MCF 10A (cell line): ENCODE data around the gene ACSBG1. TPM values are rescaled to one million over a fixed set of nuclear protein-coding genes. Genes with fewer than 3 reads are reported as not detected.
A peak's percentile ranks its signal among the peaks of the same experiment; 100 is the strongest.

Source experiments
- BruUV-seq: library from RNA; stranded (reverse); fragments of 400-500 nt; replicated peaks from 2 replicates; lab custom pipeline; 2021; lab: Mats Ljungman, UMichigan
- CTCF ChIA-PET: fragments of 300-600 bp; sonication (Branson Sonifier 250); formaldehyde crosslinking; extraction: SDS; loops from one replicate; lab custom pipeline; 2021; ENCODE audit warnings: antibody characterized with exemption, inconsistent platforms; lab: Yijun Ruan, JAX
- POLR2A ChIA-PET: fragments of 300-600, 350-650 bp; sonication (Branson Sonifier 250); formaldehyde crosslinking; extraction: SDS; loops from one replicate; lab custom pipeline; 2020; ENCODE audit warnings: antibody characterized with exemption, inconsistent platforms; lab: Yijun Ruan, JAX
- DNase-seq: peaks from one replicate; pipeline ENCODE4 v3.0.0-alpha.2; 2018; ENCODE audit not compliant: unreplicated experiment
- H3K27ac Mint-ChIP-seq: one replicate; pipeline ENCODE4 v1.8.0; 2022; ENCODE audit warnings: mild to moderate bottlenecking, low read depth, mixed read lengths; ENCODE audit not compliant: unreplicated experiment
- H3K27me3 Mint-ChIP-seq: one replicate; pipeline ENCODE4 v1.8.0; 2022; ENCODE audit warnings: mixed read lengths; ENCODE audit not compliant: insufficient read depth, unreplicated experiment
- H3K36me3 Mint-ChIP-seq: one replicate; pipeline ENCODE4 v1.8.0; 2022; ENCODE audit warnings: mild to moderate bottlenecking, moderate library complexity, mixed read lengths; ENCODE audit not compliant: insufficient read depth, unreplicated experiment
- H3K4me1 Mint-ChIP-seq: one replicate; pipeline ENCODE4 v1.8.0; 2022; ENCODE audit warnings: mixed read lengths; ENCODE audit not compliant: insufficient read depth, unreplicated experiment
- H3K4me3 Mint-ChIP-seq: one replicate; pipeline ENCODE4 v1.8.0; 2022; ENCODE audit warnings: mild to moderate bottlenecking, moderate library complexity, mixed read lengths; ENCODE audit not compliant: unreplicated experiment
- H3K9me3 Mint-ChIP-seq: one replicate; pipeline ENCODE4 v1.8.0; 2022; ENCODE audit warnings: mixed read lengths; ENCODE audit not compliant: unreplicated experiment
- CTCF ChIP-seq: fragments of 200-600 bp; IDR thresholded peaks from one replicate; pipeline ENCODE4 v1.8.0; 2022; ENCODE audit warnings: antibody characterized with exemption, mild to moderate bottlenecking; ENCODE audit not compliant: unreplicated experiment
- intact Hi-C: fragments of 100-400 bp; cut with micrococcal nuclease; formaldehyde crosslinking; loops from 2 replicates; pipeline ENCODE4 v1.14.1; 2022
- total RNA-seq: library from RNA; stranded (reverse); gene quantifications from 2 replicates; pipeline ENCODE4 v1.2.3, GENCODE V29; 2022

Gene ACSBG1
- total RNA-seq, 1 experiment from 2014 or later = not detected

- Mint-ChIP-seq H3K27me3 (no peaks in the 10 kb centered on the region), H3K36me3 (no peaks in the 10 kb centered on the region), H3K9me3 (no peaks in the 10 kb centered on the region), H3K4me1 (peaks cover 5% of the 10 kb centered on the region), H3K4me3 (no peak overlapping the region), H3K27ac (no peak overlapping the region)
- intact Hi-C loops = loop anchor here (5.0 kb wide), 3 partner anchors 110 to 340 kb away; partner anchors contain the start of gene CIB2
- BruUV-seq = no TSS peak
- peak; percentile 14 for TF ChIP-seq CTCF
- peak; percentile 40 for DNase-seq
- POLR2A ChIA-PET = interaction anchor here (0.8 to 1.1 kb wide), 3 partner anchors 93 to 134 kb away, joined by 3 to 4 read pairs (median 3); partner anchors contain the start of gene IDH3A
- CTCF ChIA-PET = interaction anchor here (0.5 to 10.7 kb wide), 27 partner anchors 10 to 1553 kb away, joined by 3 to 173 read pairs (median 4); partner anchors contain the start of gene CIB2
Measured at GRCh38 chr15:78242128-78242527, 7.8 kb upstream of the ACSBG1 start.

DNA sequence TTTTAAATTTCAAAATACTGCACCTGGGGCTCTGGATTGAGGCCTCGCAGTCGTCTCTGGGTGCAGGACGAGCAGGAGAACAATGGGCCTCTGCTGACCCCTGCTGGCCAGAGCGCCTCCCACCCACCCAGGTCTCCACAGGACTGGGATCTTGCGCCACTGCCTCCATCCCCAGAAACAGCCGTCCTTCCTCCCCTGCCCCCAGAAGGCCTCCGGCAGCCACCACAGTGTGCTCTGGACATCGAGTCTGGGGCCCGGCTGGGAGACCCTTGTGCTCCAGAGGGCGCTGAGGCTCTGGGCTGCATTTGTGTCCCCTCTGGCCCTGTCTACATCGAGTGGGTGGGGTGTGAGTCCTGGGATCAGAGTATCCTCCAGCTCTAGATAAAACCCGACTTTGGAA is 6.7 kb upstream of the ACSBG1 start:
- no peaks in the 10 kb centered on the region for H3K9me3 Mint-ChIP-seq
- CTCF ChIA-PET = interaction anchor here (0.6 to 10.7 kb wide), 58 partner anchors 8 to 748 kb away, joined by 3 to 173 read pairs (median 6); partner anchors contain the start of genes CIB2 and IDH3A
- H3K27me3 Mint-ChIP-seq = no peaks in the 10 kb centered on the region
- no peak overlapping the region for H3K4me3 Mint-ChIP-seq
- TF ChIP-seq CTCF = peak; percentile 92
- intact Hi-C loops = loop anchor here (1.0 to 5.0 kb wide), 6 partner anchors 46 to 339 kb away; partner anchors contain the start of gene CIB2
- H3K27ac Mint-ChIP-seq = no peak overlapping the region
- DNase-seq = peak; percentile 79
- no TSS peak for BruUV-seq
- peaks cover 5% of the 10 kb centered on the region for H3K4me1 Mint-ChIP-seq
- no peaks in the 10 kb centered on the region for H3K36me3 Mint-ChIP-seq
- POLR2A ChIA-PET = interaction anchor here (0.7 to 1.1 kb wide), 4 partner anchors 63 to 268 kb away, joined by 3 to 5 read pairs (median 4); partner anchors contain the start of gene IDH3A

DNA sequence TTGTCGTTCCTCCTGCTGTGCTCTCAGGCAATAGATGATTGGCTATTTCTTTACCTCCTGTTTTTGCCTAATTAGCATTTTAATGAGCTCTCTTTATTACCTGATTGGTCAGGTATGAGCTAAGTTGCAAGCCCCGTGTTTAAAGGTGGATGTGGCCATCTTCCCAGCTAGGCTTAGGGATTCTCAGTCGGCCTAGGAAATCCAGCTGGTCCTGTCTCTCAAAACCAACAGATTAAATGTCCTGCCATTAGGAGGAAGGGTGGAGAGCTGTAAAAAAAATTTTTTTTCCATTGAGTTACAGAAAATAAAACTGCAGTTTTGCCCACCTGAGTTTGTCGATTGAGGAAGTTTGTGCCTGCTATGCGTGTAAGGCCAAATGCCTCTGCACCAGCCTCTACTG is 5.4 kb upstream of the ACSBG1 start:
- ChIA-PET POLR2A (interaction anchor here (0.6 to 0.7 kb wide), 2 partner anchors 127 to 432 kb away, joined by 3 to 5 read pairs; no protein-coding TSS in a partner anchor), CTCF (interaction anchor here (0.7 to 10.7 kb wide), 40 partner anchors 8 to 281 kb away, joined by 3 to 173 read pairs (median 9); partner anchors contain the start of genes CIB2 and IDH3A)
- Mint-ChIP-seq H3K9me3 (no peaks in the 10 kb centered on the region), H3K4me3 (no peak overlapping the region), H3K27ac (no peak overlapping the region), H3K4me1 (peaks cover 5% of the 10 kb centered on the region), H3K27me3 (peaks cover 11% of the 10 kb centered on the region), H3K36me3 (no peaks in the 10 kb centered on the region)
- intact Hi-C loops = loop anchor here (5.0 kb wide), 3 partner anchors 108 to 338 kb away; partner anchors contain the start of gene CIB2
- TF ChIP-seq CTCF = no peak
- no TSS peak for BruUV-seq
- DNase-seq = no peak

GRCh38 chr15:78237146-78237545 is 2.8 kb upstream of the ACSBG1 start:
- no peaks in the 10 kb centered on the region for H3K9me3 Mint-ChIP-seq
- BruUV-seq = no TSS peak
- no peak overlapping the region for H3K27ac Mint-ChIP-seq
- TF ChIP-seq CTCF = no peak
- no peaks in the 10 kb centered on the region for H3K36me3 Mint-ChIP-seq
- H3K4me1 Mint-ChIP-seq = no peaks in the 10 kb centered on the region
- intact Hi-C loops = no loop called here
- no peak overlapping the region for H3K4me3 Mint-ChIP-seq
- CTCF ChIA-PET = interaction anchor here (0.6 to 10.7 kb wide), 4 partner anchors 7 to 127 kb away, joined by 3 to 173 read pairs (median 6); no protein-coding TSS in a partner anchor
- no peak for DNase-seq
- H3K27me3 Mint-ChIP-seq = peaks cover 32% of the 10 kb centered on the region
- POLR2A ChIA-PET = no interaction called here
